ENCODE data around the gene KPNB1.
A peak's percentile ranks its signal among the peaks of the same experiment; 100 is the strongest.

Gene KPNB1

GRCh38 chr17:47733047-47733673 lies 83.4 kb downstream of the KPNB1 start, which contains the start of gene TBX21:
TBX21 (plus strand) TSS chr17:47733236; CDS start chr17:47733455, 219 bp downstream.
- peak; percentile 94 for DNase-seq

- peak; percentile 44 for DNase-seq
Measured at GRCh38 chr17:47733674-47734410, 84.1 kb downstream of the KPNB1 start.

- no peak for DNase-seq
Measured at GRCh38 chr17:47735139-47735464, 85.4 kb downstream of the KPNB1 start.
